GM23338 (cell line): ENCODE results near the gene C14orf93. TPM values are rescaled to one million over a fixed set of nuclear protein-coding genes. Genes with fewer than 3 reads are reported as not detected.

Experiments
- ATAC-seq: fragments of 200-7000 bp; cut with Tn5 transposase; 3 replicates; pipeline ENCODE4 v1.9.1; 2020
- DNase-seq: peaks from one replicate; pipeline ENCODE4 v3.0.0-alpha.2; 2015; ENCODE audit warnings: low spot score
- H2AFZ ChIP-seq: fragments of 200-600 bp; sonication (generic); 2 replicates; pipeline ENCODE4 v1.8.0; 2016; ENCODE audit warnings: antibody characterized with exemption, mild to moderate bottlenecking, moderate library complexity
- H3F3A ChIP-seq: fragments of 200-600 bp; sonication (generic); replicated peaks from 2 replicates; pipeline ENCODE4 v1.8.0; 2017; ENCODE audit warnings: antibody characterized with exemption, mixed run types, low read depth
- H3K27ac ChIP-seq: fragments of 200-600 bp; sonication (generic); 2 replicates; pipeline ENCODE4 v1.6.1; 2016; ENCODE audit warnings: low read depth
- H3K27me3 ChIP-seq: fragments of 200-600 bp; sonication (generic); 2 replicates; pipeline ENCODE4 v1.8.0; 2016; ENCODE audit warnings: mild to moderate bottlenecking, mixed run types, moderate library complexity; ENCODE audit not compliant: insufficient read depth
- H3K36me3 ChIP-seq: fragments of 200-600 bp; sonication (generic); 2 replicates; pipeline ENCODE4 v1.8.0; 2016; ENCODE audit warnings: mild to moderate bottlenecking; ENCODE audit not compliant: insufficient read depth
- H3K4me1 ChIP-seq: fragments of 200-600 bp; sonication (generic); 2 replicates; pipeline ENCODE4 v1.8.0; 2016; ENCODE audit warnings: mild to moderate bottlenecking, moderate library complexity; ENCODE audit not compliant: insufficient read depth
- H3K4me2 ChIP-seq: fragments of 200-600 bp; sonication (generic); 2 replicates; pipeline ENCODE4 v1.7.1; 2017; ENCODE audit warnings: mixed run types
- H3K4me3 ChIP-seq: fragments of 200-600 bp; sonication (generic); 2 replicates; pipeline ENCODE4 v1.6.1; 2016; ENCODE audit warnings: mixed run types
- H3K79me2 ChIP-seq: fragments of 200-600 bp; sonication (generic); replicated peaks from 2 replicates; pipeline ENCODE4 v1.8.0; 2017; ENCODE audit warnings: mild to moderate bottlenecking; ENCODE audit not compliant: insufficient read depth
- H3K9me2 ChIP-seq: fragments of 200-600 bp; sonication (generic); 2 replicates; pipeline ENCODE4 v1.8.0; 2017; ENCODE audit not compliant: insufficient read depth
- H4K20me1 ChIP-seq: fragments of 200-600 bp; sonication (generic); replicated peaks from 2 replicates; pipeline ENCODE4 v1.8.0; 2017; ENCODE audit warnings: mild to moderate bottlenecking; ENCODE audit not compliant: insufficient read depth
- H3K27ac Mint-ChIP-seq: 2 replicates; pipeline ENCODE4 v1.8.0; 2020; ENCODE audit warnings: inconsistent platforms, mild to moderate bottlenecking, moderate library complexity, mixed read lengths
- H3K27me3 Mint-ChIP-seq: 3 replicates; pipeline ENCODE4 v1.8.0; 2022; ENCODE audit warnings: low read depth, mild to moderate bottlenecking, moderate library complexity, mixed read lengths, inconsistent platforms; ENCODE audit not compliant: insufficient read depth, poor library complexity
- H3K36me3 Mint-ChIP-seq: 3 replicates; pipeline ENCODE4 v1.8.0; 2021; ENCODE audit warnings: low read depth, mild to moderate bottlenecking, inconsistent platforms, moderate library complexity, mixed read lengths
- H3K4me1 Mint-ChIP-seq: 3 replicates; pipeline ENCODE4 v1.8.0; 2020; ENCODE audit warnings: mild to moderate bottlenecking, inconsistent platforms, mixed read lengths
- H3K4me3 Mint-ChIP-seq: 3 replicates; pipeline ENCODE4 v1.8.0; 2021; ENCODE audit warnings: moderate library complexity, mild to moderate bottlenecking, inconsistent platforms, mixed read lengths
- H3K9me3 Mint-ChIP-seq: 3 replicates; pipeline ENCODE4 v1.8.0; 2020; ENCODE audit warnings: moderate library complexity, mild to moderate bottlenecking, inconsistent platforms, mixed read lengths
- CREB1 ChIP-seq: fragments of 250-450 bp; sonication (Bioruptor Pico); IDR thresholded peaks from 2 replicates; pipeline ENCODE4 v1.5.0; 2020; ENCODE audit warnings: low read depth, mild to moderate bottlenecking, moderate library complexity
- CTCF ChIP-seq, 2 experiments: fragments of 200-600 bp in 1 of 2; sonication (generic) in 1 of 2; conservative IDR thresholded peaks; 2 replicates each; pipeline versions ENCODE4 v1.5.1 to v1.6.1; 2016 to 2017; ENCODE audit warnings: antibody characterized with exemption in 2 of 2, low read depth in 2 of 2, mild to moderate bottlenecking in 2 of 2, moderate library complexity in 1 of 2
- EZH2 ChIP-seq: fragments of 200-600 bp; sonication (generic); IDR thresholded peaks from one replicate; pipeline ENCODE4 v1.8.0; 2017; ENCODE audit warnings: antibody characterized with exemption, mild to moderate bottlenecking, low read depth; ENCODE audit not compliant: unreplicated experiment
- EZH2phosphoT487 ChIP-seq: fragments of 200-600 bp; sonication (generic); IDR thresholded peaks from one replicate; pipeline ENCODE4 v1.8.1; 2018; ENCODE audit warnings: antibody characterized with exemption; ENCODE audit not compliant: unreplicated experiment
- JUNB ChIP-seq: IDR thresholded peaks from one replicate; pipeline ENCODE4 v1.6.1; 2016; ENCODE audit warnings: antibody characterized with exemption; ENCODE audit not compliant: unreplicated experiment
- NANOG ChIP-seq: IDR thresholded peaks from 2 replicates; pipeline ENCODE4 v1.6.1; 2016; ENCODE audit warnings: antibody characterized with exemption, borderline replicate concordance
- POLR2AphosphoS5 ChIP-seq: IDR thresholded peaks from 2 replicates; pipeline ENCODE4 v1.6.1; 2016; ENCODE audit warnings: antibody characterized with exemption, low read depth
- STAT1 ChIP-seq: IDR thresholded peaks from one replicate; pipeline ENCODE4 v1.6.1; 2016; ENCODE audit warnings: antibody characterized with exemption; ENCODE audit not compliant: unreplicated experiment
- ZNF114 ChIP-seq: fragments of 250-450 bp; sonication (Bioruptor Pico); IDR thresholded peaks from 2 replicates; pipeline ENCODE4 v1.5.0; 2020; ENCODE audit warnings: mild to moderate bottlenecking, moderate library complexity
- ZNF331 ChIP-seq: fragments of 250-450 bp; sonication (Bioruptor Pico); IDR thresholded peaks from 2 replicates; pipeline ENCODE4 v1.5.0; 2020; ENCODE audit warnings: low read depth, mild to moderate bottlenecking, moderate library complexity
- ZNF462 ChIP-seq: fragments of 250-450 bp; sonication (Bioruptor Pico); IDR thresholded peaks from 2 replicates; pipeline ENCODE4 v1.5.0; 2020; ENCODE audit warnings: mild to moderate bottlenecking, moderate library complexity
- polyA plus RNA-seq: library from polyadenylated mRNA; unstranded; fragments of >200 nt; fragmentation: Nextera tagmentation; extraction: Ambion mirVana; gene quantifications from 2 replicates; pipeline ENCODE4 v1.2.1, GENCODE V29; 2016
- total RNA-seq: library from RNA; depleted of rRNA; stranded (reverse); fragments of >200 nt; shearing (Covaris generic); gene quantifications from 2 replicates; pipeline ENCODE4 v1.2.3, GENCODE V29; 2014
- TF ChIP-seq, protein P1 (sequence below): IDR thresholded peaks from 2 replicates; pipeline ENCODE4 v1.6.1; 2016; ENCODE audit warnings: antibody characterized with exemption
- TF ChIP-seq, protein P2 (sequence below): IDR thresholded peaks from one replicate; pipeline ENCODE4 v1.6.1; 2018; ENCODE audit warnings: antibody characterized with exemption; ENCODE audit not compliant: unreplicated experiment

C14orf93 gene
- total and polyA plus RNA-seq, 2 experiments from 2014 or later = 3.5 to 11.7 TPM

DNA sequence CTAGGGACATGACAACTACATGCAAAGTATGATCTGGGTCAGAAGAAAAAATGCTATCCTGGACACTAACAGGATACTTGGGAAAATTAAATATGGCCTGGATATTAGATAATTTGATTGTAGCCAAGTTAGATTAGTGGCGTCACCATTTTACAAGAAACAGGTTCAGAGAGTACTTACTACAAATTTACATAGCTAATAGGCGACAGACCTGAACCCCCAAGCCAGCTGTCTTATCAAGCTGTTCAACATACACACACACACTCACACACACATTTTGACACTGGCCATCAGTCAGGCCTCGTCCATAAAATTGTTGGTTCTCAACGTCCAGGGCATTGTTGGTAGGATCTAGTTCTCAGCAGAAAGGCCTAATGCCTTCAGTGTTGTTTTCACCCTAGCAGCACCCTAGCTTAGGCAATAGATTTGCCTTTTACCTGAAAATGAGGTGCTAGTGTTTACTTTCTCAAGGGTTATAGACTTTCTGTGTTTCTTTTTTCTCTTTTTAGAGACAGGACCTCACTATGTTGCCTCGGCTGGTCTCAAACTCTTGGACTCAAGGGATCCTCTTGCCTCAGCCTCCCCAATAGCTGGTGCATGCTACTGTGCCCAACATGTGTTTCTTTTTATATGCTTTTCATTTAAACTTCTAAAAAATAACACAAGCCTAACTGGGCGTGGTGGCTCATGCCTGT is 3.3 kb upstream of the C14orf93 start:
- Mint-ChIP-seq H3K27ac (no peak overlapping the region), H3K36me3 (peaks cover 5% of the 10 kb centered on the region; the same call in 1 of the 3 replicates), H3K4me1 (peaks cover 14% of the 10 kb centered on the region), H3K9me3 (no peaks in the 10 kb centered on the region; the same call in 2 of the 3 replicates), H3K27me3 (peaks cover 2% of the 10 kb centered on the region), H3K4me3 (no peak overlapping the region)
- Histone ChIP-seq H3K4me3 (no peak overlapping the region), H3K27me3 (no peaks in the 10 kb centered on the region), H3K4me2 (no peak overlapping the region), H3K9me2 (no peaks in the 10 kb centered on the region), H3K4me1 (no peaks in the 10 kb centered on the region), H3F3A (0 out of 2 replicates have a peak, but pooled peaks cover 3% of the 10 kb centered on the region), H3K36me3 (no peaks in the 10 kb centered on the region), H3K27ac (no peak overlapping the region), H4K20me1 (no peaks in the 10 kb centered on the region), H3K79me2 (no peaks in the 10 kb centered on the region), H2AFZ (no peak overlapping the region)
- ATAC-seq (no peak), DNase-seq (no peak)
- TF ChIP-seq EZH2 = no peak
- no peak for TF ChIP-seq ZNF114 (CRISPR knock-in tag)
- TF ChIP-seq JUNB = no peak
- TF ChIP-seq CREB1 = no peak
- TF ChIP-seq, protein P1, sequence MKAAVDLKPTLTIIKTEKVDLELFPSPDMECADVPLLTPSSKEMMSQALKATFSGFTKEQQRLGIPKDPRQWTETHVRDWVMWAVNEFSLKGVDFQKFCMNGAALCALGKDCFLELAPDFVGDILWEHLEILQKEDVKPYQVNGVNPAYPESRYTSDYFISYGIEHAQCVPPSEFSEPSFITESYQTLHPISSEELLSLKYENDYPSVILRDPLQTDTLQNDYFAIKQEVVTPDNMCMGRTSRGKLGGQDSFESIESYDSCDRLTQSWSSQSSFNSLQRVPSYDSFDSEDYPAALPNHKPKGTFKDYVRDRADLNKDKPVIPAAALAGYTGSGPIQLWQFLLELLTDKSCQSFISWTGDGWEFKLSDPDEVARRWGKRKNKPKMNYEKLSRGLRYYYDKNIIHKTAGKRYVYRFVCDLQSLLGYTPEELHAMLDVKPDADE = no peak
- no peak for TF ChIP-seq ZNF331 (CRISPR knock-in tag)
- TF ChIP-seq ZNF462 (CRISPR knock-in tag) = no peak
- TF ChIP-seq EZH2phosphoT487 = no peak
- no peak for TF ChIP-seq CTCF (conservative IDR thresholded peaks at IDR 0.05; ENCODE audit: low read depth in 2 of 2)
- TF ChIP-seq NANOG = no peak
- TF ChIP-seq, protein P2, sequence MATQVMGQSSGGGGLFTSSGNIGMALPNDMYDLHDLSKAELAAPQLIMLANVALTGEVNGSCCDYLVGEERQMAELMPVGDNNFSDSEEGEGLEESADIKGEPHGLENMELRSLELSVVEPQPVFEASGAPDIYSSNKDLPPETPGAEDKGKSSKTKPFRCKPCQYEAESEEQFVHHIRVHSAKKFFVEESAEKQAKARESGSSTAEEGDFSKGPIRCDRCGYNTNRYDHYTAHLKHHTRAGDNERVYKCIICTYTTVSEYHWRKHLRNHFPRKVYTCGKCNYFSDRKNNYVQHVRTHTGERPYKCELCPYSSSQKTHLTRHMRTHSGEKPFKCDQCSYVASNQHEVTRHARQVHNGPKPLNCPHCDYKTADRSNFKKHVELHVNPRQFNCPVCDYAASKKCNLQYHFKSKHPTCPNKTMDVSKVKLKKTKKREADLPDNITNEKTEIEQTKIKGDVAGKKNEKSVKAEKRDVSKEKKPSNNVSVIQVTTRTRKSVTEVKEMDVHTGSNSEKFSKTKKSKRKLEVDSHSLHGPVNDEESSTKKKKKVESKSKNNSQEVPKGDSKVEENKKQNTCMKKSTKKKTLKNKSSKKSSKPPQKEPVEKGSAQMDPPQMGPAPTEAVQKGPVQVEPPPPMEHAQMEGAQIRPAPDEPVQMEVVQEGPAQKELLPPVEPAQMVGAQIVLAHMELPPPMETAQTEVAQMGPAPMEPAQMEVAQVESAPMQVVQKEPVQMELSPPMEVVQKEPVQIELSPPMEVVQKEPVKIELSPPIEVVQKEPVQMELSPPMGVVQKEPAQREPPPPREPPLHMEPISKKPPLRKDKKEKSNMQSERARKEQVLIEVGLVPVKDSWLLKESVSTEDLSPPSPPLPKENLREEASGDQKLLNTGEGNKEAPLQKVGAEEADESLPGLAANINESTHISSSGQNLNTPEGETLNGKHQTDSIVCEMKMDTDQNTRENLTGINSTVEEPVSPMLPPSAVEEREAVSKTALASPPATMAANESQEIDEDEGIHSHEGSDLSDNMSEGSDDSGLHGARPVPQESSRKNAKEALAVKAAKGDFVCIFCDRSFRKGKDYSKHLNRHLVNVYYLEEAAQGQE = no peak
- no peak for TF ChIP-seq POLR2AphosphoS5
- no peak for TF ChIP-seq STAT1
